WTC11 (cell line): Measurements from ENCODE around the gene CNOT1.

Source experiments
- CBFB ChIP-seq: sonication (generic); formaldehyde crosslinking; IDR thresholded peaks from 2 replicates; pipeline ENCODE4 v1.8.1; 2022; ENCODE audit warnings: mild to moderate bottlenecking, low read depth, missing genetic modification reagents
- CTCF ChIP-seq: fragments of 200-600 bp; IDR thresholded peaks from 2 replicates; pipeline ENCODE4 v1.8.0; 2022; ENCODE audit warnings: antibody characterized with exemption
- FOXP1 ChIP-seq: sonication (generic); formaldehyde crosslinking; IDR thresholded peaks from 2 replicates; pipeline ENCODE4 v1.8.0; 2022; ENCODE audit warnings: missing genetic modification reagents, mild to moderate bottlenecking, moderate library complexity, borderline replicate concordance
- GABPB1 ChIP-seq: sonication (generic); formaldehyde crosslinking; IDR thresholded peaks from 2 replicates; pipeline ENCODE4 v1.8.1; 2023; ENCODE audit warnings: mild to moderate bottlenecking, missing genetic modification reagents
- IRF1 ChIP-seq: sonication (generic); formaldehyde crosslinking; IDR thresholded peaks from 2 replicates; pipeline ENCODE4 v1.8.0; 2023; ENCODE audit warnings: missing genetic modification reagents
- JUN ChIP-seq: sonication (generic); formaldehyde crosslinking; IDR thresholded peaks from 2 replicates; pipeline ENCODE4 v1.8.0; 2023; ENCODE audit warnings: mild to moderate bottlenecking, missing genetic modification reagents
- NR2C2 ChIP-seq: sonication (generic); formaldehyde crosslinking; IDR thresholded peaks from 2 replicates; pipeline ENCODE4 v1.8.0; 2022; ENCODE audit warnings: mild to moderate bottlenecking, missing genetic modification reagents
- SP1 ChIP-seq: sonication (generic); formaldehyde crosslinking; conservative IDR thresholded peaks from 2 replicates; pipeline ENCODE4 v1.8.1; 2022; ENCODE audit warnings: missing genetic modification reagents
- ZBTB21 ChIP-seq: sonication (generic); formaldehyde crosslinking; IDR thresholded peaks from 2 replicates; pipeline ENCODE4 v1.8.1; 2023; ENCODE audit warnings: mild to moderate bottlenecking, missing genetic modification reagents, borderline replicate concordance
- ZNF138 ChIP-seq: sonication (generic); formaldehyde crosslinking; conservative IDR thresholded peaks from 2 replicates; pipeline ENCODE4 v1.8.1; 2022; ENCODE audit warnings: mild to moderate bottlenecking, moderate library complexity, missing genetic modification reagents
- ZNF425 ChIP-seq: fragments of 250-450 bp; sonication (Bioruptor Pico); conservative IDR thresholded peaks from 2 replicates; pipeline ENCODE4 v1.9.0; 2021; ENCODE audit warnings: mild to moderate bottlenecking

GRCh38 chr16:58678269-58678668 is 48.6 kb upstream of the CNOT1 start:
- TF ChIP-seq NR2C2 (CRISPR knock-in tag) (no peak), CTCF (no peak), SP1 (CRISPR knock-in tag) (no peak), ZBTB21 (CRISPR knock-in tag) (no peak), ZNF138 (no peak), CBFB (no peak), JUN (CRISPR knock-in tag) (no peak), GABPB1 (CRISPR knock-in tag) (no peak), ZNF425 (CRISPR knock-in tag) (no peak), IRF1 (CRISPR knock-in tag) (no peak), FOXP1 (no peak)
